Tibial artery (tissue), 4 donors: ENCODE results near the gene CYP24A1.

Experiments
- DNase-seq, 2 donors: peaks; one replicate each; pipeline ENCODE4 v3.0.0-alpha.2; 2019
- H3K27ac ChIP-seq, 2 donors: fragments of 200-600 bp; sonication (generic) in 1 of 2; 1 replicate in 1 of 2; 2 replicates in 1 of 2; pipeline ENCODE4 v1.5.1; 2018 to 2019; ENCODE audit warnings: mild to moderate bottlenecking in 1 of 2
- H3K27me3 ChIP-seq, 2 donors: fragments of 200-600 bp; sonication (generic) in 1 of 2; one replicate each; pipeline versions ENCODE4 v1.5.1 to v1.6.0; 2016 to 2019
- H3K36me3 ChIP-seq, 3 donors: fragments of 200-600 bp; sonication (generic) in 2 of 3; one replicate each; pipeline ENCODE4 v1.5.1; 2016 to 2019; ENCODE audit warnings: mild to moderate bottlenecking in 2 of 3
- H3K4me1 ChIP-seq, 4 donors: fragments of 200-600 bp; sonication (generic) in 2 of 4; 1 replicate in 3 of 4; 2 replicates in 1 of 4; pipeline ENCODE4 v1.5.1; 2016 to 2019
- H3K4me3 ChIP-seq, 2 donors: fragments of 200-600 bp; sonication (generic) in 1 of 2; 1 replicate in 1 of 2; 2 replicates in 1 of 2; pipeline ENCODE4 v1.5.1; 2018 to 2019; ENCODE audit warnings: mild to moderate bottlenecking in 2 of 2
- H3K9me3 ChIP-seq, 3 donors: fragments of 200-600 bp; sonication (generic) in 1 of 3; one replicate each; pipeline ENCODE4 v1.5.1; 2016 to 2019
- CTCF ChIP-seq, 2 experiments: fragments of 200-600 bp in 1 of 2; fragments of 450-650 bp in 1 of 2; IDR thresholded peaks; one replicate each; pipeline ENCODE4 v1.5.1; 2017 to 2019; ENCODE audit warnings: antibody characterized with exemption in 2 of 2, mild to moderate bottlenecking in 1 of 2, moderate library complexity in 1 of 2
- intact Hi-C: fragments of 100-400 bp; cut with DNase I; formaldehyde crosslinking; loops from one replicate; pipeline ENCODE4 v1.15.0; 2023; ENCODE audit warnings: low total_unique reads

CYP24A1 gene

GRCh38 chr20:54153041-54153327, 20.8 kb downstream of the CYP24A1 start:
- no peak for TF ChIP-seq CTCF (IDR thresholded peaks at IDR 0.05)
- DNase-seq = no peak
- H3K4me1 ChIP-seq = no peaks in the 10 kb centered on the region
- H3K9me3 ChIP-seq = no peaks in the 10 kb centered on the region
- H3K27ac ChIP-seq = no peak overlapping the region
- H3K4me3 ChIP-seq = no peak overlapping the region
- H3K36me3 ChIP-seq = no peaks in the 10 kb centered on the region
- H3K27me3 ChIP-seq = no peaks in the 10 kb centered on the region
- intact Hi-C loops = no loop called here

- H3K4me1 ChIP-seq = no peaks in the 10 kb centered on the region
- no peak overlapping the region for H3K27ac ChIP-seq
- H3K4me3 ChIP-seq = no peak overlapping the region
- H3K27me3 ChIP-seq = no peaks in the 10 kb centered on the region
- intact Hi-C loops = no loop called here
- H3K9me3 ChIP-seq = no peaks in the 10 kb centered on the region
- H3K36me3 ChIP-seq = no peaks in the 10 kb centered on the region
- no peak for DNase-seq
- no peak for TF ChIP-seq CTCF (IDR thresholded peaks at IDR 0.05)
These were observed 21.4 kb downstream of the CYP24A1 start for GRCh38 chr20:54152227-54153040.

- no peaks in the 10 kb centered on the region for H3K36me3 ChIP-seq
- no peak for DNase-seq
- no peak overlapping the region for H3K4me3 ChIP-seq
- H3K27ac ChIP-seq = no peak overlapping the region
- TF ChIP-seq CTCF (IDR thresholded peaks at IDR 0.05) = no peak
- no peaks in the 10 kb centered on the region for H3K4me1 ChIP-seq
- no peaks in the 10 kb centered on the region for H3K27me3 ChIP-seq
- intact Hi-C loops = no loop called here
- no peaks in the 10 kb centered on the region for H3K9me3 ChIP-seq
These were observed 22.1 kb downstream of the CYP24A1 start for GRCh38 chr20:54151511-54152226.

GRCh38 chr20:54151075-54151439, 22.7 kb downstream of the CYP24A1 start:
- no peak for DNase-seq
- intact Hi-C loops = no loop called here

GRCh38 chr20:54149765-54150264, 24.0 kb downstream of the CYP24A1 start:
- Histone ChIP-seq H3K4me1 (no peaks in the 10 kb centered on the region), H3K27me3 (no peaks in the 10 kb centered on the region)
- intact Hi-C loops = no loop called here

More at GRCh38 chr20:54151075-54151439, 22.7 kb downstream of the CYP24A1 start:
- Histone ChIP-seq H3K27ac (no peak overlapping the region), H3K4me1 (no peaks in the 10 kb centered on the region), H3K36me3 (no peaks in the 10 kb centered on the region), H3K4me3 (no peak overlapping the region), H3K27me3 (no peaks in the 10 kb centered on the region), H3K9me3 (no peaks in the 10 kb centered on the region)
- no peak for TF ChIP-seq CTCF (IDR thresholded peaks at IDR 0.05)

More at GRCh38 chr20:54149765-54150264, 24.0 kb downstream of the CYP24A1 start:
- Histone ChIP-seq H3K4me3 (no peak overlapping the region), H3K36me3 (no peaks in the 10 kb centered on the region), H3K9me3 (no peaks in the 10 kb centered on the region), H3K27ac (no peak overlapping the region)
- TF ChIP-seq CTCF (IDR thresholded peaks at IDR 0.05) = no peak
- no peak for DNase-seq
